GM18505 (cell line): ENCODE measurements around the gene FTSJ1.
A peak's percentile ranks its signal among the peaks of the same experiment; 100 is the strongest.

Experiments
- ATAC-seq: cut with Tn5 transposase; IDR thresholded peaks from one replicate; pipeline ENCODE4 v1.9.1; 2021; ENCODE audit not compliant: unreplicated experiment
- POLR2A ChIP-seq: IDR thresholded peaks from 4 replicates; pipeline ENCODE4 v1.6.1; 2011; ENCODE audit warnings: borderline replicate concordance; ENCODE audit not compliant: insufficient read depth, insufficient read length; ENCODE audit errors: extremely low read depth

FTSJ1 gene

GRCh38 chrX:48492293-48492910 is 16.4 kb downstream of the FTSJ1 start:
- ATAC-seq = no peak
- no peak for TF ChIP-seq POLR2A

DNA sequence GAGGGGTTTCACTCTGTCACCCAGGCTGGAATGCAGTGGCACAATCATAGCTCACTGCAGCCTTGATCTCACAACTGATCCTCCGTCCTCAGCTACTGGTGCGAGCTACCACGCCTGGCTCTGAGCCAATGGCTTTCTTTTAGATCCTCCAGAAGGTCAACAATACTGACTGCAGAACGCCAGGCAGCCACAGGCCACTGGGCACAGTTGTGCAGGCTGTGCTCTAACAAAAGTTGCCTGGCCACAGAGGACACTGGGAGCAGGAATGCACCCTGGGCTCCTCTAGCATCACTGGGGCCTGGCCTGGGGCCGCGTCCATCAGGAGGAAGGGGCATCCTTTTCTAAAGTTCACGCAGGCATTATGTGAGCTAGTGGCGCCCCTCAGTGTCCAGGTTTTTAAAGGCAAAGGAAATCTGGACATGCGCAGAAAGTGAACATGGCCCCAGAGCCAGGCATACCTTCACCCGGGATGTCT is 17.9 kb downstream of the FTSJ1 start:
- ATAC-seq = no peak
- no peak for TF ChIP-seq POLR2A

DNA sequence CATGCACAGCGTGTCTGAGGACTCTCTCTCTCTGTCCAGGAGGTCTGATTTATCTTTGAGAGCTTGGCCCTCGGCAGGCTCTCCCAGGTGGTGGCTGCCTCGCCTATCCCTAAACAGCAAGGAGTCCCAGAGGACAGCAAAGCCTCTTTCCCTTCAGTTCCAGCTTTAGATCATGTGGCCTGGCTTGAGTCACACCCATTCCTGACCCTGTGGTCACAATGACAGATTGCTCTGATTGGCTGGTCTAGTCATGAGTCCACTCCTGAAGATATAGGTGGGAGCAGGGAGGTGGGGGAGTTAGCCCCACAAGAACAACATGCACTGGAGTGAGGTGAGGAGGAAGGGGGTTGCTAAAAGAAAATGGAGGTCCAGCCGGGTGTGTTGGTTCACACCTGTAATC is 20.7 kb downstream of the FTSJ1 start:
- no peak for TF ChIP-seq POLR2A
- ATAC-seq = no peak

GRCh38 chrX:48497871-48498270 is 21.9 kb downstream of the FTSJ1 start:
- TF ChIP-seq POLR2A = no peak
- ATAC-seq = no peak

DNA sequence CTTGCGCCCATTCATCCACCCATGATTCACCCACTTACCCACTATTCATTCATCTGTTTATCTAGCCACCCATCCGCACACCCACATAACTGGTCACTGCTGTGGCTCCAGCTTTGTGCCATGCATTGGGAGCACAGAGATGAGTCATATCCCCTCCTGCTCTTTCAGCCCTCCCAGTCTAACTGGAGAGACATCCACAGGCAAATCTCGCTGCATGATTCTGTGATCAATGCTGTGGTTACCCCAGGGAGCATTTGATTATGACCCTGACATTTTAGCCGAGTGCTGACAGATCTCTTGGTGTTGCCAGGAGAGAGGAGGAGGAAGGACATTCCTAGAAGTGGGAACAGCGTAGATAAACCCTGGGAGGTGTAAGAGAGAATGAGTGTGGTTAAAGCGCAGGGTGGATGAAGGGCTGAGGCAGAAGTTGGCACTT is 22.4 kb downstream of the FTSJ1 start:
- no peak for ATAC-seq
- no peak for TF ChIP-seq POLR2A

DNA sequence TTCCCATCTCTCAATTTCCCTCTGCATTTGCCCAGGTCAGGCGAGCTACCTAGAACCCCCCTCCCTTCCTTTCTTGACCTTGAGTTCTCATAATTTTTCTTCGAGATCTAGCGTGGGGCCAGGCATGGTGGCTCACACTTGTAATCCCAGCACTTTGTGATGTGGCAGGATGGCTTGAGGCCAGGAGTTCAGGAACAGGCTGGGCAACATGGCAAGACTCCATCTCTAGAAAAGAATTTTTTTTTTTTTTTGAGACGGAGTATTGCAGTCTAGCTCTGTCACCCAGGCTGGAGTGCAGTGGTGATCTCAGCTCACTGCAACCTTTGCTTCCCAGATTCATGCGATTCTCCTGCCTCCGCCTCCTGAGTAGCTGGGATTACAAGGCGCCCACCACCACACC is 28.3 kb downstream of the FTSJ1 start:
- no peak for ATAC-seq
- no peak for TF ChIP-seq POLR2A

- no peak for TF ChIP-seq POLR2A
- ATAC-seq = no peak
Measured at GRCh38 chrX:48505481-48505880, 29.5 kb downstream of the FTSJ1 start.

DNA sequence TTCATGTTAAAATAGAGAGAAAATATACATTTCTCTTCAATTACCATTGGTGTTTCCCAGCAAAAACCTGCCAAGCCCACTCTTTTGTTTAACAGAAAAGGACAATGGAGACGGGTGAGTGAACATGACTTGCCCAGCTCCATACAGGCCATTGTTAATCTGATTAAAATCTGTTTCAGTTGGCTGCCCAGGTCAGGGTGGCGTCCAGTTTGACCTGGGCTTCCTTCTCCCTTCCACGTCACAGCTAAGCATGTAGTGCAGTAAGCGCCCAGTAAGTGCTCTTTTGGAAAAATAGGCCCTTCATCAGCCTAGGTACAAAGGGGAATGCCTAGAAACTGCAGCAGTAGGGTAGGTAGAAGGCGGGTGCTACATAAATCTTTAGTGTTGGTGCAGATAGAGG is 31.2 kb downstream of the FTSJ1 start:
- no peak for ATAC-seq
- no peak for TF ChIP-seq POLR2A

DNA sequence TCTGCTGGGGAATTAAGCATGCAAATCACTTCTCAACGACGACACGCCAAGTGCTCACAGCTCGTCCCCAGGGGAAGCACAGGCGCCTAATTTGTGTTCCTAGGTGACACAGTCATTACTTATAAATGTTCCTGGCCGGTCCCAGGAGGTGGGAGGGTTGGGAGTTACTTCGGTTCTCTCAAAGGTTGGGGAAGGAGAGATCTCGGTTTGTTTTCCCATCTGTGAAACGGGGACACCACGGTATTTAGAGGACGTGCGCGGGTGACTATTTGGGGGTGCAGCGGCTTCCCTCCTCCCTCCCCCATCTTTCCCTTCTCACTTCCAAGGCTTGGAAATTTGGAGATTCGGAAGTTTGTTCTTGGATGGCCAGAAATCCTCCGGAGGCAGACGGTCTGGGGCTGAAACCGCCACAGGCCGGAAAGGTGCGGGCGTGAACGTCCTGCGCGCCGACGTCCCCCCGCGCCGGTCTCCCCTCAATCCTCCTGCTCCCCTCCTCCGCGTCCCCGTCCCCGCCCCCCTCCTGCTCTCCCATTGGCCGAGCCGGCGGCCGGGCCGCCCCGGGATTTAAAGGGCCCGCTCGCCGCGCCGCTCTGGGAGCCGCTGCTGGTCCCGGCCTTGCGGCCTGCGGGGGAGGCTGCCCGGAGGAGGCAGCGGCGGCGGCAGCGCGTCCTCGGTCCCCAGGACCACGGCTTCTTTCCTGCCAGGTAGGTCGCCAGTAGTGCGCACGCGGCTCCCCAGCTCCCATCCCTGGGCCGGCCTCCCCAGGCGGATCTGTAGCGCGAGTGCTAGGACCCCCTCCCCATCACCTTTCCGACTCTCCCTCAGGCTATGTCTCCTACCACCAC is 32.6 kb downstream of the FTSJ1 start, which contains the start of gene PORCN:
Gene PORCN, plus strand, starts transcription at position 593 of the 845 bp plus-strand sequence. CDS start 829 bp downstream, outside the sequence.
- TF ChIP-seq POLR2A = peak; percentile 69
- peak; percentile 70 for ATAC-seq

- ATAC-seq = no peak
- TF ChIP-seq POLR2A = no peak
Measured at GRCh38 chrX:48509245-48509590, 33.2 kb downstream of the FTSJ1 start.

DNA sequence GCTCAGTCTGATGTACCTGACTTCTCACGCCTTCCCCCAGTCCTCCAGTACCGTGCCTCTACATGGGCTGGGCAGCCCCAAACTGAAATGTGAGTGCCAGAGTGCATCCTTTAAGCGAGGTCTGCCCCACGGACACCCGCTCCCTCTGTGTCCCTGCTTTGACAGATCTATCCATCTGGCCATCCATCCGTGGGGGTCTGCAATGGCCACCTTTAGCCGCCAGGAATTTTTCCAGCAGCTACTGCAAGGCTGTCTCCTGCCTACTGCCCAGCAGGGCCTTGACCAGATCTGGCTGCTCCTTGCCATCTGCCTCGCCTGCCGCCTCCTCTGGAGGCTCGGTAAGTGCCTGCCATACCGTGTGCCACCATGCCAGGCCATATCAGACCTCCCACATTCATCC is 33.6 kb downstream of the FTSJ1 start:
- TF ChIP-seq POLR2A = no peak
- ATAC-seq = no peak

DNA sequence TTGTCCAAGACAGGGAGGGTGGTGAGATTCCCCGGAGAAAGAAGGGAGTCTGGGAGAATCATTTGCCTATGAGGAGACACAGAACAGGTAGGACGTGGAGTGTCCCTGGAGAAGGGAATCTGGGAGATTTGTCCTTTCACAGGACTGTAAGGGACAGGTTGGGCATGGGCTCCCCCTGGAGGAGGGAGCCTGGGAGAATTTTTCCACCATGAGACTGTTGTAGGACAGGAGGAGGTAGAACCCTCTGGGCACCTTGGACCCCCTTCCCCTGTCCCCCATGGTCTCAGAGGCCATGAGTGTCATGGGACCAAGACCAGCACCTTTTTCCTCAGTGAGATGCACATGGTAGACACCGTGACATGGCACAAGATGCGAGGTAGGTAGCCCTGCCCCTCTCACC is 35.6 kb downstream of the FTSJ1 start:
- ATAC-seq = no peak
- no peak for TF ChIP-seq POLR2A

DNA sequence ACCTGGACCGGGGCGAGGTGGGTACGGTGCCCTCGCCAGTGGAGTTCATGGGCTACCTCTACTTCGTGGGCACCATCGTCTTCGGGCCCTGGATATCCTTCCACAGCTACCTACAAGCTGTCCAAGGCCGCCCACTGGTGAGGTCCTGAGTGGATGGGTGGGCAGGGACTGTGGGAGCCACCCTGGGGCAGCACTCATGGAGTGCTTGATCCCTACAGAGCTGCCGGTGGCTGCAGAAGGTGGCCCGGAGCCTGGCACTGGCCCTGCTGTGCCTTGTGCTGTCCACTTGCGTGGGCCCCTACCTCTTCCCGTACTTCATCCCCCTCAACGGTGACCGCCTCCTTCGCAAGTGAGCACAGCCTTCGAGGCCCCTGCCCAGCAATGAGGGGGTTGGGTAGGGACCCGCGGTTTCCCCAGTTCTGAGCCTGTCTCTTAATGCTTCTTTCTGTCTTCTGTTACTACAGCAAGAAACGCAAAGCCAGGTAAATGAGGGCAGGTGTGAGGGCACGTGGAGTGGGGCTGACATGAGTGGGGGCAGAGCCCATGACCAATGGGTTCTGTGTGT is 36.5 kb downstream of the FTSJ1 start:
- no peak for ATAC-seq
- TF ChIP-seq POLR2A = no peak

DNA sequence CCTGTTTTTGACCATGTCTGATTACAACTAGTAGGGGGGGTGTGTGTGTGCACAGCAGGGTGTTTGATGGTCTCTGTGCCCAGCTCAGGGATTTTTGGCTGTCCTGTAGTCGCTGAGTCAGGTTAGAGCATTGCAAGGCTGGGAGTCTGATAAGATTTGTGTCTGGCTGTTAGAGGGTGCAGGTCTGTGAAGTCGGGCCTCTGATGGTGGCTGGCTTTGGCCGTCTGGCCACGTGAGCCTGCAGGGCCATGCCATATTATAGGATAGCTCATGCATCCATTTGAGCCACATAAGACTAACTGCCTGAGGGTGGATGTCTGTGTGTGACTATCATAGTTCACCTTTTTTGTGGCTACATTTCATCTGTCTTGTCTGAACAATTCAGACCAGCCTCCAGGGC is 37.7 kb downstream of the FTSJ1 start:
- no peak for TF ChIP-seq POLR2A

GRCh38 chrX:48514126-48514806 is 38.3 kb downstream of the FTSJ1 start:
- ATAC-seq = no peak
- no peak for TF ChIP-seq POLR2A

More for the DNA sequence above, 37.7 kb downstream of the FTSJ1 start:
- no peak for ATAC-seq
